HG02763 (cell line): ENCODE data around the gene NRXN3.

Experiments used
- ATAC-seq: cut with Tn5 transposase; IDR thresholded peaks from one replicate; pipeline ENCODE4 v1.9.1; 2021; ENCODE audit warnings: mild to moderate bottlenecking, moderate library complexity; ENCODE audit not compliant: unreplicated experiment

NRXN3 gene

DNA sequence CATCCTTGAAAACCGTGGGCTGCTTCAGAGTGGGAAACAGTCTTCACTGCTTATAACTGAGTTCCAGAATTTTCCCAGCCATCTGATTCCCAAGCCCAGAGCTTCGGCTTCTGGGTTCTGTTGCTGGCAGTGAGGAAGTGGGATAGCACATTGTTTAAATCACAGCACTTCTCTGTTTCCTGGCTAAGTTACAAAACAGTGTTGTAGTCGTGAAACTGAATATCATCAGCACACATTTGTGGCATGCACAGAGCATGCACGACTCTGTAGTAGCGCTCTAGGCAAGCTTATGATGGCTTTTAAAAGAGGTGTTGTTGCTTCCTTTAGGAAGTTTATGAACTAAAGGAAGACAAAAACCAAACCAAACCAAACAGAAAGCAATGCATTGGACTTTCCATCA, 1005.5 kb downstream of the NRXN3 start:
- ATAC-seq, result no peak

DNA sequence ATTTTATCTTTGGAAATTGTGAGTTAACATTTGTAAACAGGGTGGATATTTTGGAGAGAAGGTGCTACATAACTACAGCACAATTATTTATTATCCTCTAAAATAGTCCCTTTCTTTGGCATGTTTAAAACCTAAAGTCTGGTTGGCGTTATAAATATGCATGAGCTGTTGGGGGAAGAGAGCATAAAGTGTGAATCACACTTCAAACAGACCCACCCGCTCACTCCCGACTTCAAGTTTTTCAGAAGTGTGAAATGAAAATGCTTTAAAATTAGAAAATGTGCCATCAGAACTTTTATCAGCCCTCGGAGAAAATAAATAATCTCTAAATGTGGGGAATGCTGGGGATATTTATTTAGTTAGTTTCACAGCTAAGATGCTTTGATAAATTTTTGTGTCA, 1006.9 kb downstream of the NRXN3 start:
- ATAC-seq, result no peak

DNA sequence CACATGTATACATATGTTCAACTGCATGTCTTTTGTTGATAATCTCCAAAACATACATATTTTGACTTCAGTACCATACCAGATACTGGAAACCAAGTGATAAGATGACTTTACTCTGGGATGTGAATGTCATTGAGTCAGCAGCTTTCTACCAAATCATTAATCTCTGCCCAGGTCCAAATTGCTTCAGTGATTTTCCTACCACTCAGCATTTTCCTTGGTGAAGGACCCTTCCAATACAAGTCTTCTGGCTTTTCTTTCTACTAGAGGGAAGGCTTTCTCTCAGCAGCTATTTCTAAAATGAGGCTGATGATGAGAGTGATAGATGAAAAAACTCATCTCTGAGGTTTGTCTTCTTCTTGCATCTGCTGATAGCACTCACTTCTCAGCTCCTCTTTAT, 1008.5 kb downstream of the NRXN3 start:
- ATAC-seq, result no peak

DNA sequence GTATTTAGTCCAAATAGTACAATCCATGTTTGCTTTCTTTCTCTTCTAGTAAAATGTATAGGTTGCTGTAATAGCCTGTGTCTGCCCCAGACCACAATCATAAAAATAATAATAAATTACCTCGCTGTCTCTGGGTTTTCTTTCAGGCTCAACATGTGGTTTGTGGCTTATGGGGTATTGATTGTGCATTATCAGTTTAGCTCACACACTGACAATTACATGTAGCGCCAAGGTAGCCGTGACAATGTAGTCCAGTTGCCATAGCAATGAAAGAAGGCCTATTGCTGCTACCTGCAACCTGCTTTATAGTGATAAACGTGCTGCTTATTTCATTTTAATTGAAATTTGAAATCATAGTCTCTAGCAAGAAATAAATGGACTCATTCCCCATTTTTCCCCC, 1009.8 kb downstream of the NRXN3 start:
- ATAC-seq, result no peak

DNA sequence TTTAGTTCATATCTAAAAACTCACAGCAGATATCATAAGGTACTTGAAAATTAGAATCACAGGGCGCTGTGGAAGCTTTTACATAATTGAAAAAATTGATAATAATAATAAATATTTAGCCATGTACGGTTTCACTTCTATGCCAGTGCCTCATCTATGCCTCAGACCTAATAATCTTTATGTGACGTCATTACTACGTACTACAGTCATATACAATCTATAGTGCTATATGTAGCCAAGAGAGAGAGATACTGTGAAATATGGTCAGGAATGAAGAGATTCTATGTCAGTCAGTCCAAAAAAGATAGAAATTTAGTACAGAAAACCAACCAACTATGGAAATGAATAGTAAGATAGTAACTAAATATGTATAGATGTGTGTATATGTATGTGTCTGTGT, 1010.5 kb downstream of the NRXN3 start:
- ATAC-seq, result no peak

DNA sequence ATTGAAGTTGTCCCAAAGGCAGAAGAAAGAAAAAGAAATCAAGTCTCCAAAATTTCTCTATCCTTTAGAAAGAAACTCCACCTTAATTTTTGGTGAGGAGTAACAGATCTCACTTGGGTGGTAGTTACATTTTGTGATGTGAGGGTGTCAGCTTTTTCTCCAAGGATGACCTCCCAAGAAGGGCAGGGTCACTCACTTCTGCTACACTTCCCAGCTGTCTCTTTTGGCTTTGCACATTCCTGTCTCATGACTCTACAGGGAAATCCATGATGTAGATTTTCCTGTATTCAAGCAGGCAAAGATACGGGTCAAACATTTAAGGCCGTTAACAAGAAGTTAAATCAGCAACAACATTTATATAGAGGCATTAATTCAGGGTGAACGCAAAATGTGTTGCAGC, 1016.4 kb downstream of the NRXN3 start:
- no peak for ATAC-seq

- ATAC-seq, result no peak
Measured at GRCh38 chr14:79193689-79194477, 1023.7 kb downstream of the NRXN3 start.

DNA sequence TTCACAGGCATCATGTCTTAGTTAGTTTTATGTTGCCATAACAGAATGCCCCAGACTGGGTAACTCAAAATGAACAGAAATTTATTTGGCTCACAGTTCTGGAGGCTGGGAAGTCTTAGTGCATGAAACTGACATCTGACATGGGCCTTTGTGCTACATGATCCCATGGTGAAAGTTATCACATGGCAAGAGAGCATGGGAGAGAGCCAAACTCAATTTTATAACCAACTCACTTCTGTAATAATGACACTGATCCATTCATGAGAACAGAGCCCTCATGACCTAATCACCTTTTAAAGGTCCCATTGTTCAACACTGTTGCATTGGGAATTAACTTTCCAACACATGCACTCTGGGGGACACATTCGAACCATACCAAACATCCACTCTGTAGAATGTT, 1026.0 kb downstream of the NRXN3 start:
- ATAC-seq, result no peak

DNA sequence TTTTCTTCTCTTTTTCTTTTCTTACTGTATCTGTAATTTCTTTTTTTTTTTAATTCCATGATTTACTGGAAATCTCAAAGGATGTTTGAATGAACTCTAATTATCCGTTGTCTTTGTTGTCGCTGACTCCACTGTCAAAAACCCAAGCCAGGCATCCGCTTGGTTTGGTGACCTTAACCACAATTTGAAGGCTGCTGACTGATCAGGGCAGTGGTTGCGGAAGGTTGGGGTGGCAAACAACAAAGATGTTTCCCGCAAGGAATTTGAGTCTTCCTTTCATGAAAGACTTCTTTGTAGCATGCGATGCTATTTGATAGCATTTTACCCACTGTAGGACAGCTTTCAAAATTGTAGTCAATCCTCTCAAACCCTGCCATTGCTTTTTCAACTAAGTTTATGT, 1027.3 kb downstream of the NRXN3 start:
- ATAC-seq, result no peak

GRCh38 chr14:79199217-79199616, 1029.0 kb downstream of the NRXN3 start:
- no peak for ATAC-seq

- ATAC-seq, result no peak
Measured at GRCh38 chr14:79201564-79202207, 1031.5 kb downstream of the NRXN3 start.

GRCh38 chr14:79204591-79204990, 1034.4 kb downstream of the NRXN3 start:
- ATAC-seq, result no peak

- ATAC-seq, result no peak
Measured at GRCh38 chr14:79209418-79209817, 1039.2 kb downstream of the NRXN3 start.

DNA sequence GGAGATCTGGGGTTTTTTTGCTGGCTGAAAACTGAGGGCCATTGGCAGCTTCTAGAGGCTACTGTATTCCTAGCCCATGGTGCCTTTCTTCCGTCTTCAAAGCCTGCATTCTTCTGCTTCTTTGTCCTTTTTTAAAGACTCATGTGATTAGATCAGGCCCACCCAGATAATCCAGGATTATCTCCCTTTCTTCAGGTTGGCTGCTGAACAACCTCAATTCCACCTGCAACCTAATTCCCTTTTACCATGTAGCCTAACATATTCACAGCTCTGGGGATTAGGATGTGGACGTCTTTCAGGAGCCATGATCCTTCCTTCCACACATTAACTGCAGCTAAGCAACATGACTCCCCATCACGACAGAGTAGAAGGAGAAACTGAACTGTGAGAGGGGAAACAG, 1055.6 kb downstream of the NRXN3 start:
- ATAC-seq, result no peak

- ATAC-seq, result no peak
Measured at GRCh38 chr14:79229383-79229909, 1059.3 kb downstream of the NRXN3 start.

DNA sequence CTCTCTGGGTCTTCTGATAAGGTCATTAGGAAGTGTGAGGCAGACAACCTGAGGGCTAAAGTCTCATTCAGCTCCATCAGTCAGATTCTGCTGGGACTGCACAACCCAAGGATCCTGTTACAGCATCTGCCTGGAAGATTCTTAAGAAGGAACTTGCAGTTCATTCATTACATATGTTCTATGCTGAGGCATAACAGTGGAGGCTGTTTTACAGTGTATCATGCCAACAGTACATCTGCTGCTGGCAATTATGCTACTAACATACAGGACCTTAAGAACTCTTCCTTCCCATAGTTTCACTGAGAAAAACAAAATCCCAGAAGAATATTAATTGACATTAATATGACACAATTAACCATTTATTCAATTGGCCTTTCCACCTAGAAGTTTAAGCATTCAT, 1072.5 kb downstream of the NRXN3 start:
- ATAC-seq, result no peak

DNA sequence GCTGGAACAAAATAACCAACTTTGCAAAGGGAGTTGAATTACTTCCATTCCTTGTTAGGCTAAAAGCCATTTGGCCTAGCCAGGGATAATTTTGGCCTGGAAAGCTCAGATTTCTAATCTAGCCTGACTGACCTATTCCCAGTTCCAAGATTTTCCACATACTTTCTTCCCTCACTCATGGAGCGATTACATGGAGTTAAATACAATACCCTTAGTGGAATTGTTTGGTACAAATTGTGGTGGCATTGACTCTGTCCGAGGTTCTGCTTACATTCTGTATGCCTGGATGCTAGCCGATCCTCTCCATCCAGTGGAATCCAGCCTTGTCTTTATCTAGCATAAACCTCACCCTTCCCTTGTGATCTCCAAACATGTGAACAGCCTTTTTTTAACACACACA, 1076.0 kb downstream of the NRXN3 start:
- ATAC-seq, result no peak

- no peak for ATAC-seq
Measured at GRCh38 chr14:79248126-79248525, 1078.0 kb downstream of the NRXN3 start.

DNA sequence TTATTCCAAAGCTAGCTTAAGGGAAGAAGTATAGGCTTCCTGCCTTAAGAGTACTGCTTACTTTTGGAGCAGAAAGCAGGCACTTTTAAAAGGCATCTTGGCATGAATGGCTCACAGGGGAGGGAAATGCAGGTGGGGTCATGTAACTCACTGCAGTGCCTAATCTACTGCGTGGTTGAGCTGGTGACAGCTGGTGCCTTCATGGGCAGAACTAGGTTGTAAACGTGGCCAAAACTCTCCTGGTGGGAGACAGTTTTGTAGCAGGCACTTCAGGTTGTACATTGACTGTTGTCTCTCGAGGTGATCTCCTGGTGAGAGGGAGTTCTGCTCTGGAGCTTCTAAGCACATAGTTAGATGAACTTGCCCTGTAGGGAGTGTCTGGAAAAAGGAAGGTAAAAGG, 1078.6 kb downstream of the NRXN3 start:
- ATAC-seq, result no peak

- no peak for ATAC-seq
Measured at GRCh38 chr14:79251278-79251677, 1081.1 kb downstream of the NRXN3 start.

DNA sequence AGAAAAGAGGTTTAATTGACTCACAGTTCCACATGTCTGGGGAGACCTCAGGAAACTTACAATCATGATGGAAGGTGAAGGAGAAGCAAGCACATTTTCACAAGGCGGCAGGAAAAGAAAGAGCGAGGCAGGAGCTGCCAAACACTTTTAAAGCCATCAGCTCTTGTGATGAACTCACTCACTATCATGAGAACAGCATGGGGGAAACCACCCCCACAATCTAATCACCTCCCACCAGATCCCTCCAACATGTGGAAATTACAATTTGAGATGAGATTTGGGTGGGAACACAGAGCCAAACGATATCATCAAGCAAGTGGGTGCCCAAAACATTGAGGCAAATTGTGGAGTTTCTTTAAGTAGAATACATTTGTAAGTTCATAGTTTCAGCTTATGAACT, 1083.4 kb downstream of the NRXN3 start:
- no peak for ATAC-seq

GRCh38 chr14:79254069-79254775, 1084.0 kb downstream of the NRXN3 start:
- ATAC-seq, result no peak
